Immature natural killer cell (primary cell): ENCODE measurements around the gene RBM6. TPM values are rescaled to one million over a fixed set of nuclear protein-coding genes. Genes with fewer than 3 reads are reported as not detected.
A peak's percentile ranks its signal among the peaks of the same experiment; 100 is the strongest.
"Not testable (repeated sequence)": the region's sequence is repeated elsewhere in the genome, so short reads cannot be mapped to it uniquely, and the experiment has no call there.

Source experiments
- DNase-seq, 3 donors: peaks; one replicate each; pipeline ENCODE4 v3.0.0; 2022; ENCODE audit warnings: mixed read lengths in 1 of 3
- H3K27ac Mint-ChIP-seq, 6 donors: one replicate each; pipeline ENCODE4 v1.8.0; 2020; ENCODE audit warnings: mixed read lengths in 6 of 6, mild to moderate bottlenecking in 5 of 6, inconsistent platforms in 4 of 6, moderate library complexity in 3 of 6
- H3K27me3 Mint-ChIP-seq, 3 donors: one replicate each; pipeline ENCODE4 v1.8.0; 2020 to 2021; ENCODE audit warnings: low read depth in 3 of 3, mild to moderate bottlenecking in 3 of 3, mixed read lengths in 3 of 3, moderate library complexity in 3 of 3, inconsistent platforms in 1 of 3
- H3K36me3 Mint-ChIP-seq, 3 donors: one replicate each; pipeline ENCODE4 v1.8.0; 2020; ENCODE audit warnings: mixed read lengths in 3 of 3, inconsistent platforms in 2 of 3, mild to moderate bottlenecking in 2 of 3
- H3K4me1 Mint-ChIP-seq, 2 donors: one replicate each; pipeline ENCODE4 v1.8.0; 2020; ENCODE audit warnings: inconsistent platforms in 2 of 2, mild to moderate bottlenecking in 2 of 2, mixed read lengths in 2 of 2, moderate library complexity in 1 of 2
- H3K4me3 Mint-ChIP-seq, 5 donors: one replicate each; pipeline ENCODE4 v1.8.0; 2020; ENCODE audit warnings: mild to moderate bottlenecking in 5 of 5, mixed read lengths in 5 of 5, inconsistent platforms in 3 of 5, moderate library complexity in 3 of 5
- H3K9me3 Mint-ChIP-seq, 6 donors: one replicate each; pipeline ENCODE4 v1.8.0; 2020; ENCODE audit warnings: mild to moderate bottlenecking in 6 of 6, mixed read lengths in 6 of 6, inconsistent platforms in 4 of 6, moderate library complexity in 3 of 6
- polyA plus RNA-seq, 3 donors: library from polyadenylated mRNA; unstranded; fragments of 300-500 nt; fragmentation: Illumina TruSeq; gene quantifications; one replicate each; pipeline ENCODE4 v1.2.3, GENCODE V29; 2021

The RBM6 gene
- 10 to 100 TPM in 2 of 3 donors, 1 to 10 TPM in 1; 7.5 to 39.7 (median 19.2) TPM for polyA plus RNA-seq

GRCh38 chr3:49939858-49940666 lies at the start of gene RBM6:
Gene RBM6, plus strand, starts transcription at chr3:49940150. Its CDS starts 22,492 bp downstream, at chr3:49962642.
- H3K4me3 Mint-ChIP-seq: peak within 1 kb of the TSS; percentile 97 to 98 (median 98)
- DNase-seq: peak; percentile 90 to 91 (median 90)
- peaks cover 28 to 36% of the 10 kb centered on the region in 2 donors for H3K4me1 Mint-ChIP-seq
- H3K36me3 Mint-ChIP-seq: no peaks in the 10 kb centered on the region
- no peaks in the 10 kb centered on the region for H3K9me3 Mint-ChIP-seq
- peak within 1 kb of the TSS; percentile 94 to 99 (median 98) for H3K27ac Mint-ChIP-seq
- H3K27me3 Mint-ChIP-seq: peaks cover 3 to 12% (median 6%) of the 10 kb centered on the region in 3 donors

GRCh38 chr3:49895791-49896190 lies 44.2 kb upstream of the RBM6 start:
- Mint-ChIP-seq H3K27me3 (peaks cover 0 to 1% (median 0%) of the 10 kb centered on the region in 3 donors), H3K4me3 (no peak overlapping the region), H3K9me3 (no peaks in the 10 kb centered on the region), H3K4me1 (no peaks in the 10 kb centered on the region), H3K27ac (no peak overlapping the region), H3K36me3 (no peaks in the 10 kb centered on the region)
- DNase-seq: no peak

- Mint-ChIP-seq H3K27me3 (peaks cover 0 to 1% (median 0%) of the 10 kb centered on the region in 3 donors), H3K27ac (no peak overlapping the region), H3K4me3 (no peak overlapping the region), H3K36me3 (no peaks in the 10 kb centered on the region), H3K4me1 (no peaks in the 10 kb centered on the region), H3K9me3 (no peaks in the 10 kb centered on the region)
- no peak for DNase-seq
These were observed 43.6 kb upstream of the RBM6 start for GRCh38 chr3:49896345-49896744.

GRCh38 chr3:49898991-49899390 lies 41.0 kb upstream of the RBM6 start:
- Mint-ChIP-seq H3K9me3 (no peaks in the 10 kb centered on the region), H3K27ac (no peak overlapping the region), H3K36me3 (no peaks in the 10 kb centered on the region), H3K4me1 (peaks cover 2 to 4% of the 10 kb centered on the region in 2 donors), H3K27me3 (peaks cover 0 to 1% (median 0%) of the 10 kb centered on the region in 3 donors), H3K4me3 (no peak overlapping the region)
- DNase-seq: no peak

- DNase-seq: no peak
- Mint-ChIP-seq H3K4me1 (peaks cover 10 to 12% of the 10 kb centered on the region in 2 donors), H3K9me3 (no peaks in the 10 kb centered on the region), H3K27ac (no peak overlapping the region), H3K36me3 (no peaks in the 10 kb centered on the region), H3K4me3 (no peak overlapping the region), H3K27me3 (peaks cover 0 to 2% (median 0%) of the 10 kb centered on the region in 3 donors)
These were observed 40.1 kb upstream of the RBM6 start for GRCh38 chr3:49899815-49900214.

- Mint-ChIP-seq H3K9me3 (no peaks in the 10 kb centered on the region), H3K36me3 (no peaks in the 10 kb centered on the region), H3K27me3 (peaks cover 0 to 2% (median 0%) of the 10 kb centered on the region in 3 donors), H3K27ac (no peak overlapping the region), H3K4me1 (peaks cover 13% of the 10 kb centered on the region in 2 donors), H3K4me3 (no peak overlapping the region)
- DNase-seq: no peak
These were observed 39.3 kb upstream of the RBM6 start for GRCh38 chr3:49900491-49901153.

- H3K9me3 Mint-ChIP-seq: no peaks in the 10 kb centered on the region
- DNase-seq: no peak
- no peaks in the 10 kb centered on the region for H3K36me3 Mint-ChIP-seq
- H3K4me1 Mint-ChIP-seq: peaks cover 23% of the 10 kb centered on the region in 2 donors
- H3K4me3 Mint-ChIP-seq: peak overlapping the region in 1 of 5 donors; percentile 21
- H3K27ac Mint-ChIP-seq: peak overlapping the region in 1 of 6 donors; percentile 6
- peaks cover 0 to 2% (median 0%) of the 10 kb centered on the region in 3 donors for H3K27me3 Mint-ChIP-seq
These were observed 38.3 kb upstream of the RBM6 start for GRCh38 chr3:49901366-49902339.

GRCh38 chr3:49902511-49903345 lies 37.2 kb upstream of the RBM6 start:
- Mint-ChIP-seq H3K27ac (no peak overlapping the region), H3K4me3 (peak overlapping the region in 4 of 5 donors; percentile 50 to 93 (median 62)), H3K9me3 (no peaks in the 10 kb centered on the region), H3K36me3 (no peaks in the 10 kb centered on the region), H3K4me1 (peaks cover 23% of the 10 kb centered on the region in 2 donors), H3K27me3 (peaks cover 0 to 2% (median 0%) of the 10 kb centered on the region in 3 donors)
- no peak for DNase-seq

GRCh38 chr3:49903451-49904424 lies 36.2 kb upstream of the RBM6 start, which contains the start of gene MST1R:
Gene MST1R, minus strand, starts transcription at chr3:49903873. Its CDS starts 264 bp downstream, at chr3:49903609.
- H3K4me1 Mint-ChIP-seq: peaks cover 23% of the 10 kb centered on the region in 2 donors
- H3K27ac Mint-ChIP-seq: peak within 1 kb of the TSS; percentile 79 to 93 (median 87)
- peak; percentile 75 to 80 (median 79) for DNase-seq
- H3K36me3 Mint-ChIP-seq: no peaks in the 10 kb centered on the region
- peak within 1 kb of the TSS; percentile 85 to 93 (median 90) for H3K4me3 Mint-ChIP-seq
- no peaks in the 10 kb centered on the region for H3K9me3 Mint-ChIP-seq
- peaks cover 0 to 2% (median 0%) of the 10 kb centered on the region in 3 donors for H3K27me3 Mint-ChIP-seq

- not testable (repeated sequence) for H3K9me3 Mint-ChIP-seq, DNase-seq, H3K36me3 Mint-ChIP-seq, H3K27me3 Mint-ChIP-seq
- Mint-ChIP-seq H3K27ac (peak overlapping the region in 5 of 6 donors; percentile 79 to 93 (median 90)), H3K4me1 (peaks cover 23% of the 10 kb centered on the region in 2 donors), H3K4me3 (peak overlapping the region; percentile 27 to 93 (median 90))
These were observed 35.5 kb upstream of the RBM6 start for GRCh38 chr3:49904448-49904847.

- DNase-seq: peak in 2 of 3 donors; percentile 25 to 38
- no peaks in the 10 kb centered on the region for H3K9me3 Mint-ChIP-seq
- peaks cover 0 to 2% (median 0%) of the 10 kb centered on the region in 3 donors for H3K27me3 Mint-ChIP-seq
- peak overlapping the region in 3 of 5 donors; percentile 6 to 38 (median 26) for H3K4me3 Mint-ChIP-seq
- peaks cover 0 to 14% (median 4%) of the 10 kb centered on the region in 3 donors for H3K36me3 Mint-ChIP-seq
- H3K27ac Mint-ChIP-seq: peak overlapping the region in 3 of 6 donors; percentile 1 to 74 (median 67)
- H3K4me1 Mint-ChIP-seq: peaks cover 23% of the 10 kb centered on the region in 2 donors
These were observed 33.7 kb upstream of the RBM6 start for GRCh38 chr3:49906073-49906743.
